HepG2 (cell line): Measurements from ENCODE around the gene SYCP2. TPM values are rescaled to one million over a fixed set of nuclear protein-coding genes. Genes with fewer than 3 reads are reported as not detected.
A peak's percentile ranks its signal among the peaks of the same experiment; 100 is the strongest.

Experiments used
- ATAC-seq: fragments of 200-7000 bp; cut with Tn5 transposase; 3 replicates; pipeline ENCODE4 v1.9.1; 2020; ENCODE audit warnings: mild to moderate bottlenecking, moderate library complexity
- BruUV-seq: library from RNA; stranded (reverse); fragments of 400-500 nt; replicated peaks from 2 replicates; lab custom pipeline; 2021; lab: Mats Ljungman, UMichigan
- CTCF ChIA-PET: fragments of 300-600 bp; formaldehyde crosslinking; extraction: SDS; loops from one replicate; lab custom pipeline; 2021; ENCODE audit warnings: low total read pairs, inconsistent platforms, low intra/inter-chr PET ratio; lab: Yijun Ruan, JAX
- POLR2A ChIA-PET: fragments of 350-600 bp; sonication (Branson Sonifier 250); formaldehyde crosslinking; loops from one replicate; lab custom pipeline; 2020; ENCODE audit warnings: antibody characterized with exemption, inconsistent platforms; lab: Yijun Ruan, JAX
- DNase-seq: peaks from one replicate; pipeline ENCODE4 v3.0.0-alpha.2; 2015; ENCODE audit warnings: low spot score
- FAIRE-seq: peaks from 3 replicates; lab custom pipeline; 2011; peaks lifted over from hg19 to GRCh38; lab: Jason Lieb, UNC
- H2AFZ ChIP-seq: one replicate; pipeline ENCODE4 v1.6.1; 2011; ENCODE audit warnings: low read length, inconsistent platforms
- H3K27ac ChIP-seq: fragments of 300-600 bp; 3 replicates; pipeline ENCODE4 v1.8.0; 2011; ENCODE audit warnings: mixed run types, mild to moderate bottlenecking, mixed read lengths, low read length, inconsistent platforms; ENCODE audit not compliant: insufficient read depth; ENCODE audit errors: extremely low read length
- H3K27me3 ChIP-seq, 2 experiments: fragments of 200-600 bp in 1 of 2; 2 replicates in 1 of 2; 3 replicates in 1 of 2; pipeline versions ENCODE4 v1.6.0 to v1.8.0; 2011; ENCODE audit warnings: low read length in 2 of 2, mild to moderate bottlenecking in 2 of 2, moderate library complexity in 2 of 2, inconsistent platforms in 1 of 2; ENCODE audit not compliant: insufficient read depth in 2 of 2, control insufficient read depth in 1 of 2
- H3K36me3 ChIP-seq, 2 experiments: fragments of 200-600 bp in 1 of 2; replicated peaks in 1 of 2; 2 replicates in 1 of 2; 3 replicates in 1 of 2; pipeline versions ENCODE4 v1.5.1 to v1.8.0; 2011; ENCODE audit warnings: low read length in 2 of 2, inconsistent platforms in 1 of 2; ENCODE audit not compliant: insufficient read depth in 2 of 2, control insufficient read depth in 1 of 2
- H3K4me1 ChIP-seq: 2 replicates; pipeline ENCODE4 v1.5.1; 2012; ENCODE audit warnings: low read length, inconsistent platforms; ENCODE audit not compliant: insufficient read depth
- H3K4me2 ChIP-seq: 2 replicates; pipeline ENCODE4 v1.6.0; 2011; ENCODE audit warnings: low read depth, low read length, inconsistent platforms
- H3K4me3 ChIP-seq, 3 experiments: fragments of 200-600 bp in 1 of 3; sonication (generic), shearing (Covaris generic) in 1 of 3; replicated peaks in 1 of 3; 2 replicates each; pipeline ENCODE4 v1.5.1; 2011 to 2016; ENCODE audit warnings: low read length in 3 of 3, inconsistent platforms in 2 of 3, low read depth in 2 of 3, mild to moderate bottlenecking in 2 of 3, control low read depth in 1 of 3, mixed read lengths in 1 of 3; ENCODE audit not compliant: insufficient read depth in 1 of 3
- H3K79me2 ChIP-seq: one replicate; pipeline ENCODE4 v1.6.1; 2011; ENCODE audit warnings: low read length, inconsistent platforms; ENCODE audit not compliant: insufficient read depth
- H3K9ac ChIP-seq: 2 replicates; pipeline ENCODE4 v1.6.0; 2011; ENCODE audit warnings: mild to moderate bottlenecking, low read depth, low read length, inconsistent platforms; ENCODE audit not compliant: insufficient read depth
- H3K9me3 ChIP-seq: 2 replicates; pipeline ENCODE4 v1.5.1; 2012; ENCODE audit warnings: mild to moderate bottlenecking, low read length
- H4K20me1 ChIP-seq: 2 replicates; pipeline ENCODE4 v1.6.0; 2011; ENCODE audit warnings: inconsistent platforms, mild to moderate bottlenecking, low read length, moderate library complexity; ENCODE audit not compliant: insufficient read depth
- AKAP8 ChIP-seq: sonication (generic); formaldehyde crosslinking; IDR thresholded peaks from 2 replicates; pipeline ENCODE4 v1.5.1; 2020; ENCODE audit warnings: mild to moderate bottlenecking, missing genetic modification reagents
- DZIP1 ChIP-seq: sonication (generic); formaldehyde crosslinking; IDR thresholded peaks from 2 replicates; pipeline ENCODE4 v1.5.0; 2020; ENCODE audit warnings: mild to moderate bottlenecking, missing genetic modification reagents
- IKZF1 ChIP-seq: fragments of 450-650 bp; IDR thresholded peaks from 2 replicates; pipeline ENCODE4 v1.7.1; 2016
- NR0B2 ChIP-seq: sonication (generic); formaldehyde crosslinking; IDR thresholded peaks from 2 replicates; pipeline ENCODE4 v1.4.0; 2020; ENCODE audit warnings: mild to moderate bottlenecking, missing genetic modification reagents
- PHB2 ChIP-seq: fragments of 450-650 bp; IDR thresholded peaks from 2 replicates; pipeline ENCODE4 v1.6.1; 2018; ENCODE audit not compliant: partially characterized antibody
- PLRG1 ChIP-seq: fragments of 450-650 bp; conservative IDR thresholded peaks from 2 replicates; pipeline ENCODE4 v1.6.1; 2016
- RNF2 ChIP-seq: fragments of 450-650 bp; conservative IDR thresholded peaks from 2 replicates; pipeline ENCODE4 v1.6.1; 2016; ENCODE audit warnings: low read depth
- SALL2 ChIP-seq: sonication (generic); formaldehyde crosslinking; IDR thresholded peaks from 2 replicates; pipeline ENCODE4 v1.8.1; 2023; ENCODE audit warnings: mild to moderate bottlenecking, missing genetic modification reagents, inconsistent platforms
- ZBTB37 ChIP-seq: sonication (generic); formaldehyde crosslinking; IDR thresholded peaks from 2 replicates; pipeline ENCODE4 v1.4.0; 2020; ENCODE audit warnings: mild to moderate bottlenecking, missing genetic modification reagents
- ZSCAN12 ChIP-seq: sonication (generic); formaldehyde crosslinking; IDR thresholded peaks from 2 replicates; pipeline ENCODE4 v1.9.0; 2021; ENCODE audit warnings: mild to moderate bottlenecking, missing genetic modification reagents
- WGBS: methylation state at CpG from one replicate; pipeline ENCODE4 v1.1.6; 2017; ENCODE audit warnings: low lambda C conversion rate; 5-methylcytosine and 5-hydroxymethylcytosine counted together
- in situ Hi-C: cut with HindIII; loops from 2 replicates; pipeline ENCODE4 v1.10.0; 2017; ENCODE audit warnings: low pct_unique_long_range_greater_than_20kb; ENCODE audit not compliant: extremely low pct_ligation_motif_present
- intact Hi-C: fragments of 100-400 bp; cut with micrococcal nuclease; formaldehyde crosslinking; loops from one replicate; pipeline ENCODE4 v1.10.0; 2022; ENCODE audit not compliant: unreplicated experiment
- polyA plus RNA-seq, 8 experiments: library from polyadenylated mRNA; depleted of rRNA in 3 of 8; stranded (reverse) in 7 of 8; unstranded in 1 of 8; fragments of >200 nt; fragmentation: Illumina TruSeq in 4 of 8; extraction: Trizol in 4 of 8; gene quantifications; 2 replicates each; pipeline versions ENCODE4 v1.2.1 to v1.2.3, GENCODE V29; 2011 to 2016; ENCODE audit warnings: low read depth in 4 of 8, missing spikeins in 1 of 8, mixed read lengths in 1 of 8; ENCODE audit not compliant: insufficient read depth in 1 of 8
- total RNA-seq, 5 experiments: library from RNA; depleted of rRNA; stranded (reverse); fragments of >200 nt; fragmentation: Illumina TruSeq; extraction: Trizol; gene quantifications; 2 replicates each; pipeline ENCODE4 v1.2.3, GENCODE V29; 2016; ENCODE audit warnings: low read depth in 1 of 5
- TF ChIP-seq, protein P1 (sequence below): sonication (generic); formaldehyde crosslinking; IDR thresholded peaks from 2 replicates; pipeline ENCODE4 v1.5.0; 2020; ENCODE audit warnings: mild to moderate bottlenecking, low read depth, missing genetic modification reagents, borderline replicate concordance

SYCP2 gene
- total and polyA plus RNA-seq, 2 of the 13 experiments (the other 11 are each of a cell fraction or from before 2014, with no cell fraction given) = 0.07 to 0.24 TPM

GRCh38 chr20:59820204-59821041 lies 113.0 kb downstream of the SYCP2 start:
- H3K4me3 ChIP-seq = no peak overlapping the region
- H3K4me1 ChIP-seq = no peaks in the 10 kb centered on the region
- FAIRE-seq = no peak
- intact Hi-C loops = no loop called here
- H2AFZ ChIP-seq = no peak overlapping the region
- 12% methylated on average over 11 of the region's 11 CpGs for WGBS
- no peak for ATAC-seq
- H4K20me1 ChIP-seq = no peaks in the 10 kb centered on the region
- in situ Hi-C loops = no loop called here
- no peaks in the 10 kb centered on the region for H3K9me3 ChIP-seq
- TF ChIP-seq ZSCAN12 (CRISPR knock-in tag) = no peak
- CTCF ChIA-PET = no interaction called here
- H3K79me2 ChIP-seq = no peaks in the 10 kb centered on the region
- no peak overlapping the region for H3K9ac ChIP-seq
- no peak overlapping the region for H3K27ac ChIP-seq
- H3K36me3 ChIP-seq = no peaks in the 10 kb centered on the region
- BruUV-seq = no TSS peak
- no peak for DNase-seq
- POLR2A ChIA-PET = no interaction called here
- H3K27me3 ChIP-seq = peaks cover 0 to 34% of the 10 kb centered on the region in 2 experiments; a peak in 3 of 5 replicates
- H3K4me2 ChIP-seq = no peak overlapping the region

GRCh38 chr20:59819496-59820203 lies 113.8 kb downstream of the SYCP2 start:
- no TSS peak for BruUV-seq
- Histone ChIP-seq H3K27me3 (peaks cover 0 to 39% of the 10 kb centered on the region in 2 experiments; a peak in 3 of 5 replicates), H3K27ac (no peak overlapping the region), H3K79me2 (no peaks in the 10 kb centered on the region), H3K4me2 (no peak overlapping the region), H3K4me1 (no peaks in the 10 kb centered on the region), H3K36me3 (no peaks in the 10 kb centered on the region), H3K9me3 (no peaks in the 10 kb centered on the region), H3K4me3 (no peak overlapping the region), H2AFZ (no peak overlapping the region), H4K20me1 (no peaks in the 10 kb centered on the region), H3K9ac (no peak overlapping the region)
- FAIRE-seq (no peak), ATAC-seq (peak; percentile 32; the same call in 2 of the 3 replicates), DNase-seq (no peak)
- intact Hi-C loops (no loop called here), in situ Hi-C loops (no loop called here)
- 35% methylated on average over 18 of the region's 20 CpGs for WGBS
- ChIA-PET POLR2A (no interaction called here), CTCF (no interaction called here)
- TF ChIP-seq NR0B2 (CRISPR knock-in tag) = no peak
- no peak for TF ChIP-seq PLRG1
- no peak for TF ChIP-seq RNF2
- TF ChIP-seq DZIP1 = no peak
- no peak for TF ChIP-seq AKAP8 (CRISPR knock-in tag)
- TF ChIP-seq ZBTB37 (CRISPR knock-in tag) = no peak
- TF ChIP-seq SALL2 = no peak
- no peak for TF ChIP-seq PHB2
- TF ChIP-seq, protein P1, sequence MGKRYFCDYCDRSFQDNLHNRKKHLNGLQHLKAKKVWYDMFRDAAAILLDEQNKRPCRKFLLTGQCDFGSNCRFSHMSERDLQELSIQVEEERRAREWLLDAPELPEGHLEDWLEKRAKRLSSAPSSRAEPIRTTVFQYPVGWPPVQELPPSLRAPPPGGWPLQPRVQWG (CRISPR knock-in tag) = no peak
- no peak for TF ChIP-seq IKZF1
